ENCODE data around the gene MEIS2.

Gene MEIS2

GRCh38 chr15:36896949-36897348 is 203.4 kb downstream of the MEIS2 start:
- Histone ChIP-seq H3K4me3 (ENCODE audit: extremely low read depth, insufficient read depth, low read length, poor library complexity, severe bottlenecking) (no peak overlapping the region), H3K36me3 (ENCODE audit: control insufficient read depth, insufficient read depth, low read length) (peaks cover 43% of the 10 kb centered on the region), H3K9me3 (ENCODE audit: control insufficient read depth, low read length) (no peaks in the 10 kb centered on the region), H3K27ac (ENCODE audit: low read depth, low read length, severe bottlenecking) (peak overlapping the region; percentile 58), H3K4me1 (ENCODE audit: control insufficient read depth, insufficient read depth, low read length, poor library complexity, severe bottlenecking) (no peaks in the 10 kb centered on the region)
- 27 to 28% methylated on average over 2 to 3 of the region's 3 CpGs for WGBS, 2 experiments (ENCODE audit: insufficient coverage in 2 of 2)

GRCh38 chr15:36894075-36894474 is 206.3 kb downstream of the MEIS2 start:
- no peak overlapping the region for H3K27ac ChIP-seq (ENCODE audit: low read depth, low read length, severe bottlenecking)
- H3K9me3 ChIP-seq (ENCODE audit: control insufficient read depth, low read length), result no peaks in the 10 kb centered on the region
- H3K4me1 ChIP-seq (ENCODE audit: control insufficient read depth, insufficient read depth, low read length, poor library complexity, severe bottlenecking), result no peaks in the 10 kb centered on the region
- H3K4me3 ChIP-seq (ENCODE audit: extremely low read depth, insufficient read depth, low read length, poor library complexity, severe bottlenecking), result no peak overlapping the region
- WGBS, 2 experiments (ENCODE audit: insufficient coverage in 2 of 2), result 93 to 100% methylated on average over 2 of the region's 4 CpGs
- H3K36me3 ChIP-seq (ENCODE audit: control insufficient read depth, insufficient read depth, low read length), result peaks cover 49% of the 10 kb centered on the region

GRCh38 chr15:36893276-36893675 is 207.1 kb downstream of the MEIS2 start:
- Histone ChIP-seq H3K4me1 (ENCODE audit: control insufficient read depth, insufficient read depth, low read length, poor library complexity, severe bottlenecking) (peaks cover 2% of the 10 kb centered on the region), H3K27ac (ENCODE audit: low read depth, low read length, severe bottlenecking) (no peak overlapping the region), H3K4me3 (ENCODE audit: extremely low read depth, insufficient read depth, low read length, poor library complexity, severe bottlenecking) (no peak overlapping the region), H3K9me3 (ENCODE audit: control insufficient read depth, low read length) (no peaks in the 10 kb centered on the region), H3K36me3 (ENCODE audit: control insufficient read depth, insufficient read depth, low read length) (peaks cover 49% of the 10 kb centered on the region)
- WGBS, 2 experiments (ENCODE audit: insufficient coverage in 2 of 2), result no CpG with 5 or more reads among the region's 1 CpG

- 0 to 4% methylated on average over 25 to 38 of the region's 51 CpGs for WGBS, 2 experiments (ENCODE audit: insufficient coverage in 2 of 2)
- Histone ChIP-seq H3K9me3 (ENCODE audit: control insufficient read depth, low read length) (no peaks in the 10 kb centered on the region), H3K27ac (ENCODE audit: low read depth, low read length, severe bottlenecking) (peak overlapping the region; percentile 83), H3K36me3 (ENCODE audit: control insufficient read depth, insufficient read depth, low read length) (peaks cover 14% of the 10 kb centered on the region), H3K4me3 (ENCODE audit: extremely low read depth, insufficient read depth, low read length, poor library complexity, severe bottlenecking) (peak overlapping the region; percentile 26), H3K4me1 (ENCODE audit: control insufficient read depth, insufficient read depth, low read length, poor library complexity, severe bottlenecking) (peaks cover 19% of the 10 kb centered on the region)
These were observed 212.0 kb downstream of the MEIS2 start for GRCh38 chr15:36888011-36888992.

GRCh38 chr15:36887214-36887961 is 213.0 kb downstream of the MEIS2 start:
- H3K36me3 ChIP-seq (ENCODE audit: control insufficient read depth, insufficient read depth, low read length), result peaks cover 10% of the 10 kb centered on the region

GRCh38 chr15:36886701-36887100 is 213.6 kb downstream of the MEIS2 start:
- WGBS, 2 experiments (ENCODE audit: insufficient coverage in 2 of 2), result no CpG with 5 or more reads among the region's 8 CpGs
- peaks cover 3% of the 10 kb centered on the region for H3K36me3 ChIP-seq (ENCODE audit: control insufficient read depth, insufficient read depth, low read length)
- no peaks in the 10 kb centered on the region for H3K9me3 ChIP-seq (ENCODE audit: control insufficient read depth, low read length)
- H3K4me1 ChIP-seq (ENCODE audit: control insufficient read depth, insufficient read depth, low read length, poor library complexity, severe bottlenecking), result peaks cover 25% of the 10 kb centered on the region
- H3K4me3 ChIP-seq (ENCODE audit: extremely low read depth, insufficient read depth, low read length, poor library complexity, severe bottlenecking), result no peak overlapping the region
- H3K27ac ChIP-seq (ENCODE audit: low read depth, low read length, severe bottlenecking), result peak overlapping the region; percentile 82

More at GRCh38 chr15:36887214-36887961, 213.0 kb downstream of the MEIS2 start:
- H3K27ac ChIP-seq (ENCODE audit: low read depth, low read length, severe bottlenecking), result peak overlapping the region; percentile 82
- H3K9me3 ChIP-seq (ENCODE audit: control insufficient read depth, low read length), result no peaks in the 10 kb centered on the region
- peaks cover 25% of the 10 kb centered on the region for H3K4me1 ChIP-seq (ENCODE audit: control insufficient read depth, insufficient read depth, low read length, poor library complexity, severe bottlenecking)
- H3K4me3 ChIP-seq (ENCODE audit: extremely low read depth, insufficient read depth, low read length, poor library complexity, severe bottlenecking), result peak overlapping the region; percentile 20
- WGBS, 2 experiments (ENCODE audit: insufficient coverage in 2 of 2), result 0% methylated on average over 3 of the region's 35 CpGs

- Histone ChIP-seq H3K9me3 (ENCODE audit: control insufficient read depth, low read length) (no peaks in the 10 kb centered on the region), H3K4me1 (ENCODE audit: control insufficient read depth, insufficient read depth, low read length, poor library complexity, severe bottlenecking) (peaks cover 25% of the 10 kb centered on the region), H3K36me3 (ENCODE audit: control insufficient read depth, insufficient read depth, low read length) (no peaks in the 10 kb centered on the region), H3K27ac (ENCODE audit: low read depth, low read length, severe bottlenecking) (peak overlapping the region; percentile 42), H3K4me3 (ENCODE audit: extremely low read depth, insufficient read depth, low read length, poor library complexity, severe bottlenecking) (no peak overlapping the region)
- whole genome bisulfite sequencing, 2 experiments (ENCODE audit: insufficient coverage in 2 of 2), result 16 to 30% methylated on average over 4 to 6 of the region's 13 CpGs
These were observed 214.2 kb downstream of the MEIS2 start for GRCh38 chr15:36886191-36886590.

GRCh38 chr15:36885771-36886170 is 214.6 kb downstream of the MEIS2 start:
- peaks cover 25% of the 10 kb centered on the region for H3K4me1 ChIP-seq (ENCODE audit: control insufficient read depth, insufficient read depth, low read length, poor library complexity, severe bottlenecking)
- no peaks in the 10 kb centered on the region for H3K36me3 ChIP-seq (ENCODE audit: control insufficient read depth, insufficient read depth, low read length)
- no peak overlapping the region for H3K4me3 ChIP-seq (ENCODE audit: extremely low read depth, insufficient read depth, low read length, poor library complexity, severe bottlenecking)
- H3K27ac ChIP-seq (ENCODE audit: low read depth, low read length, severe bottlenecking), result peak overlapping the region; percentile 42
- 0 to 33% methylated on average over 1 to 2 of the region's 3 CpGs for WGBS, 2 experiments (ENCODE audit: insufficient coverage in 2 of 2)
- no peaks in the 10 kb centered on the region for H3K9me3 ChIP-seq (ENCODE audit: control insufficient read depth, low read length)

GRCh38 chr15:36884936-36885635 is 215.3 kb downstream of the MEIS2 start:
- Histone ChIP-seq H3K4me1 (ENCODE audit: control insufficient read depth, insufficient read depth, low read length, poor library complexity, severe bottlenecking) (peaks cover 25% of the 10 kb centered on the region), H3K4me3 (ENCODE audit: extremely low read depth, insufficient read depth, low read length, poor library complexity, severe bottlenecking) (no peak overlapping the region), H3K27ac (ENCODE audit: low read depth, low read length, severe bottlenecking) (peak overlapping the region; percentile 17), H3K9me3 (ENCODE audit: control insufficient read depth, low read length) (no peaks in the 10 kb centered on the region), H3K36me3 (ENCODE audit: control insufficient read depth, insufficient read depth, low read length) (no peaks in the 10 kb centered on the region)
- 33 to 36% methylated on average over 1 to 2 of the region's 7 CpGs for WGBS, 2 experiments (ENCODE audit: insufficient coverage in 2 of 2)

- WGBS, 2 experiments (ENCODE audit: insufficient coverage in 2 of 2), result no CpG with 5 or more reads among the region's 3 CpGs
- Histone ChIP-seq H3K9me3 (ENCODE audit: control insufficient read depth, low read length) (no peaks in the 10 kb centered on the region), H3K27ac (ENCODE audit: low read depth, low read length, severe bottlenecking) (no peak overlapping the region), H3K4me3 (ENCODE audit: extremely low read depth, insufficient read depth, low read length, poor library complexity, severe bottlenecking) (no peak overlapping the region), H3K36me3 (ENCODE audit: control insufficient read depth, insufficient read depth, low read length) (no peaks in the 10 kb centered on the region), H3K4me1 (ENCODE audit: control insufficient read depth, insufficient read depth, low read length, poor library complexity, severe bottlenecking) (peaks cover 25% of the 10 kb centered on the region)
These were observed 215.9 kb downstream of the MEIS2 start for GRCh38 chr15:36884518-36884875.

Measured in mesodermal cell (in vitro differentiated cells).